KMS-11 (cell line): ENCODE measurements around the gene MTX1.
A peak's percentile ranks its signal among the peaks of the same experiment; 100 is the strongest.
"Not testable (repeated sequence)": the region's sequence is repeated elsewhere in the genome, so short reads cannot be mapped to it uniquely, and the experiment has no call there.

Source experiments
- H2AFZ ChIP-seq: fragments of 200-600 bp; sonication (generic); 2 replicates; pipeline ENCODE4 v1.6.1; 2016; ENCODE audit warnings: antibody characterized with exemption, mixed run types, low read depth
- H3K27ac ChIP-seq: fragments of 200-600 bp; sonication (generic); 2 replicates; pipeline ENCODE4 v1.6.1; 2016; ENCODE audit warnings: mild to moderate bottlenecking, mixed run types
- H3K27me3 ChIP-seq: fragments of 200-600 bp; sonication (generic); 2 replicates; pipeline ENCODE4 v1.6.1; 2017; ENCODE audit warnings: mild to moderate bottlenecking, low read depth, mixed run types, moderate library complexity; ENCODE audit not compliant: insufficient read depth
- H3K36me3 ChIP-seq: fragments of 200-600 bp; sonication (generic); 2 replicates; pipeline ENCODE4 v1.6.1; 2017; ENCODE audit warnings: mild to moderate bottlenecking, mixed run types; ENCODE audit not compliant: insufficient read depth
- H3K4me1 ChIP-seq: fragments of 200-600 bp; sonication (generic); 2 replicates; pipeline ENCODE4 v1.6.1; 2016; ENCODE audit warnings: mild to moderate bottlenecking, low read depth, mixed run types; ENCODE audit not compliant: poor library complexity, severe bottlenecking
- H3K4me2 ChIP-seq: fragments of 200-600 bp; sonication (generic); 2 replicates; pipeline ENCODE4 v1.7.0; 2016; ENCODE audit warnings: mild to moderate bottlenecking, mixed run types
- H3K4me3 ChIP-seq: fragments of 200-600 bp; sonication (generic); IDR thresholded peaks from 2 replicates; pipeline ENCODE4 v1.6.1; 2017; ENCODE audit warnings: low read depth, low read length, mixed read lengths; ENCODE audit not compliant: insufficient read depth
- H3K79me2 ChIP-seq: fragments of 200-600 bp; sonication (generic); 2 replicates; pipeline ENCODE4 v1.6.1; 2016; ENCODE audit warnings: low read depth, mixed run types; ENCODE audit not compliant: insufficient read depth
- H3K9ac ChIP-seq: fragments of 200-600 bp; sonication (generic); 2 replicates; pipeline ENCODE4 v1.6.1; 2016; ENCODE audit warnings: mild to moderate bottlenecking, mixed run types
- H4K20me1 ChIP-seq: fragments of 200-600 bp; sonication (generic); 2 replicates; pipeline ENCODE4 v1.6.1; 2016; ENCODE audit warnings: mild to moderate bottlenecking, mixed run types; ENCODE audit not compliant: insufficient read depth
- CTCF ChIP-seq: fragments of 200-600 bp; sonication (generic); conservative IDR thresholded peaks from 2 replicates; pipeline ENCODE4 v1.6.1; 2017; ENCODE audit warnings: low read depth, mild to moderate bottlenecking, antibody characterized with exemption, low read length, moderate library complexity, mixed read lengths

Gene MTX1

GRCh38 chr1:155187456-155187891, 21.0 kb upstream of the MTX1 start:
- Histone ChIP-seq H3K9ac (no peak overlapping the region), H3K4me2 (no peak overlapping the region), H4K20me1 (no peaks in the 10 kb centered on the region)

GRCh38 chr1:155188268-155188667, 20.2 kb upstream of the MTX1 start:
- Histone ChIP-seq H3K27ac (no peak overlapping the region), H3K9ac (no peak overlapping the region), H3K36me3 (no peaks in the 10 kb centered on the region), H3K4me3 (no peak overlapping the region), H3K27me3 (no peaks in the 10 kb centered on the region), H3K4me1 (peaks cover 10% of the 10 kb centered on the region), H3K4me2 (no peak overlapping the region), H4K20me1 (no peaks in the 10 kb centered on the region), H3K79me2 (no peaks in the 10 kb centered on the region), H2AFZ (no peak overlapping the region)
- no peak for TF ChIP-seq CTCF

More at GRCh38 chr1:155187456-155187891, 21.0 kb upstream of the MTX1 start:
- no peak for TF ChIP-seq CTCF
- H3K4me1 ChIP-seq = peaks cover 3% of the 10 kb centered on the region
- no peaks in the 10 kb centered on the region for H3K27me3 ChIP-seq
- no peaks in the 10 kb centered on the region for H3K36me3 ChIP-seq
- no peak overlapping the region for H3K27ac ChIP-seq
- H3K79me2 ChIP-seq = no peaks in the 10 kb centered on the region
- no peak overlapping the region for H3K4me3 ChIP-seq
- H2AFZ ChIP-seq = no peak overlapping the region

- not testable (repeated sequence) for H3K9ac ChIP-seq, H3K79me2 ChIP-seq, H3K27me3 ChIP-seq, H3K4me2 ChIP-seq, H3K27ac ChIP-seq, H3K4me3 ChIP-seq, H2AFZ ChIP-seq, H3K36me3 ChIP-seq, H4K20me1 ChIP-seq
- peaks cover 21% of the 10 kb centered on the region for H3K4me1 ChIP-seq
These were observed 18.6 kb upstream of the MTX1 start for GRCh38 chr1:155189926-155190325.

- Histone ChIP-seq H3K36me3 (no peaks in the 10 kb centered on the region), H3K4me1 (peaks cover 26% of the 10 kb centered on the region), H3K27ac (no peak overlapping the region), H3K27me3 (0 out of 2 replicates have a peak, but pooled peaks cover 4% of the 10 kb centered on the region), H3K4me3 (no peak overlapping the region), H4K20me1 (no peaks in the 10 kb centered on the region), H3K79me2 (no peaks in the 10 kb centered on the region), H2AFZ (no peak overlapping the region), H3K9ac (no peak overlapping the region), H3K4me2 (no peak overlapping the region)
- no peak for TF ChIP-seq CTCF
These were observed 16.6 kb upstream of the MTX1 start for GRCh38 chr1:155191904-155192303.

- Histone ChIP-seq H3K36me3 (no peaks in the 10 kb centered on the region), H3K9ac (peak overlapping the region; percentile 89), H3K27me3 (0 out of 2 replicates have a peak, but pooled peaks cover 4% of the 10 kb centered on the region), H3K27ac (peak overlapping the region; percentile 82), H3K79me2 (no peaks in the 10 kb centered on the region), H4K20me1 (no peaks in the 10 kb centered on the region), H3K4me1 (peaks cover 26% of the 10 kb centered on the region), H3K4me3 (peak overlapping the region; percentile 98), H3K4me2 (peak overlapping the region; percentile 95), H2AFZ (peak overlapping the region; percentile 93)
- no peak for TF ChIP-seq CTCF
These were observed 15.9 kb upstream of the MTX1 start for GRCh38 chr1:155192346-155193274.
